GM12873 (cell line): Measurements from ENCODE around the gene SDCBP2.

Experiments used
- CTCF ChIP-seq: IDR thresholded peaks from 2 replicates; pipeline ENCODE4 v1.5.1; 2012; ENCODE audit warnings: low read depth, mild to moderate bottlenecking, moderate library complexity, low read length, control low read depth; ENCODE audit not compliant: insufficient read depth; ENCODE audit errors: missing control alignments

SDCBP2 gene

DNA sequence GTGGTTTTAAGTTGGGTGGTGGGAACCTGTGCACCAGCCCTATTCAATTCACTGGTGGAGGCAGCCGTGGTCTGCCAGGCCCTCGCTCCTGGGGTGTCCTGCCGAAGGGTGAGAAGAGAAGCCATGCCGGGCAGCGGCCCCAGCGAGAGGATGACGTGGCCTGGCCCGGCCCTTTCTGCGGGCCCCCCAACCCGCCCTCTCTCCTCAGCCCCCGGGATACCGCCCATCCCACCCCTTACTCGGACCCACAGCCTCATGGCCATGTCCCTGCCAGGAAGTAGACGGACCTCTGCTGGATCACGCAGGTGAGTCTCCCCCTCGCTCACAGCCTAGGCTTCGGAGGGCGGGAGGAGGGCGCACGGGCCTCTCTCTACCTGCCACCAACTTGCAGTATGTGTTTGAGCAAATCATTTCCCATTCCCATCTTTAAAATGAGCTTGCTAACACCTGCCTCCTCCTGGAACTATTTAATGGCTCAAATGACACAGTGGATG lies 32.8 kb downstream of the SDCBP2 start:
- no peak for TF ChIP-seq CTCF

GRCh38 chr20:1295276-1295930 lies 33.5 kb downstream of the SDCBP2 start:
- no peak for TF ChIP-seq CTCF

- TF ChIP-seq CTCF, result no peak
Measured at GRCh38 chr20:1294497-1294896, 34.4 kb downstream of the SDCBP2 start.

DNA sequence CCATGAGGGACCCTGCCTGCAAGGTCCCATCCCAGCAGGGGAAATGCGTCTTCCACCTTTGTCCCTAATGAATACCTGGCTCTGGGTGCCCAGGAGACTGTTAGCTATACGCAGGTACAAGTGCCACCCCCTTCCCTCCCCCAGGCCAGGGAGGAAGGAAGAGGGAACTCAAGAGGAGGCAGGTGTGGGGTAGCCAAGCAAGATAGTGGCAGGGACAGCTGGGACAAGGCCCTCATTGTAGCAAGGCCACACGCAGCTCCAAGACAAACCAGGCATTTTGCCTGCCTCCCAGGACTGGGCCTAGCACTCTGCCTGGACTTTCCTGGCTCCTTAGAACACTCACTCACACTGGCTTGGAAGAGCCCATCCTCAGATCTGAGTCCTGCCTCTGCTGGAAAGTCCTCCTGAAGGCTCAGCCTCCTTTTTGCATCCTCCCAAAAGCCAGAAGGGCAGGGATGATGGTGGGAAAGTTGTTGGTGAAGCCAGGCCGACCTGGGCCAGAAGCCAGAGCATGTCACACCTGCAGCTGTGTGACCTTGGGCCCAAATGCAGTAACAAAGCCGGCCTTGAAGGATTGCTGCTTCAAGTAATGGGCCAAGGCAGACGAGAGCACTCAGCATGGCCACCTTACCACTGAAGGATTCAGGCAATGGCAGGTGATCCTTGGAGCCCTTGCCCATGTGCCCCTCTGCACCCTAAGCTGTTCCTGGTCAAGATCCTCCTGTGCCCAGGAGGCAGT lies 35.1 kb downstream of the SDCBP2 start:
- TF ChIP-seq CTCF, result no peak

GRCh38 chr20:1292620-1293019 lies 36.3 kb downstream of the SDCBP2 start:
- no peak for TF ChIP-seq CTCF

DNA sequence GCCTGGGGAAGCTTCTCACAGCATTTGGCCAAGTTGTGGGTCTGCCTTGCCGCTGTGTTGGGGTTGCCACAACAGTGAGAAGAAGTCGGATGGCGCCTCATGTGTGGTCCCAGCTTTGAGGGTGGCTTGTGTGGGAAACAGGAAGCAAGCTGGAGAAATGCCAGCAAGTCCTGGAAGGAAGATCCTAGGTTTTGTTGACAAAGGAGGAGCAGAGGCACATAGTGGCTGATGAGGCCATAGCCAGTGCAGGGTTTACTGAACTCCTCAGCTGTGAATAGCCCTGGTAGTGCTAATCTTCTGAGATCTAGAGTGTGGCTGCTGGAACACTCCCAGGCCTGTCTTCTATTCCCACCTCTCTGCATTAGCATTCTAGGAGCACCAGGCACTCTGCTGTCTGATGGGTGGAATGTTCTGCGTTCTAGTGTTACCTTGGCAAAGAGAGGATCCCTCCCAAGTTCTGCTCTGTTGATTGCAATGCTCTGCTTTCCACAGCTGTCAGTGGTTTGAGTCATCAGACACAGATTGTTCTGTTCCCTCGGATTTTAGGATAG lies 37.7 kb downstream of the SDCBP2 start:
- no peak for TF ChIP-seq CTCF
